BLaER1 (cell line): ENCODE data around the gene MUSK.

Source experiments
- H3K27ac ChIP-seq: shearing (Covaris generic); formaldehyde crosslinking; 2 replicates; pipeline ENCODE4 v1.8.1; 2022
- H3K27me3 ChIP-seq: shearing (Covaris generic); formaldehyde crosslinking; 2 replicates; pipeline ENCODE4 v1.8.1; 2022
- H3K36me3 ChIP-seq: shearing (Covaris generic); formaldehyde crosslinking; 2 replicates; pipeline ENCODE4 v1.8.1; 2022
- H3K4me1 ChIP-seq: shearing (Covaris generic); formaldehyde crosslinking; 2 replicates; pipeline ENCODE4 v1.8.1; 2022
- H3K4me2 ChIP-seq: shearing (Covaris generic); formaldehyde crosslinking; 2 replicates; pipeline ENCODE4 v1.8.1; 2022
- H3K4me3 ChIP-seq: shearing (Covaris generic); formaldehyde crosslinking; 2 replicates; pipeline ENCODE4 v1.8.1; 2022
- H3K9ac ChIP-seq: shearing (Covaris generic); formaldehyde crosslinking; 2 replicates; pipeline ENCODE4 v1.8.1; 2022
- H3K9me3 ChIP-seq: shearing (Covaris generic); formaldehyde crosslinking; 2 replicates; pipeline ENCODE4 v1.8.1; 2022
- H4K20me1 ChIP-seq: shearing (Covaris generic); formaldehyde crosslinking; 2 replicates; pipeline ENCODE4 v1.8.1; 2022
- Cebpa-rat ChIP-seq: shearing (Covaris generic); IDR thresholded peaks from 2 replicates; pipeline ENCODE4 v1.8.1; 2022

The MUSK gene

DNA sequence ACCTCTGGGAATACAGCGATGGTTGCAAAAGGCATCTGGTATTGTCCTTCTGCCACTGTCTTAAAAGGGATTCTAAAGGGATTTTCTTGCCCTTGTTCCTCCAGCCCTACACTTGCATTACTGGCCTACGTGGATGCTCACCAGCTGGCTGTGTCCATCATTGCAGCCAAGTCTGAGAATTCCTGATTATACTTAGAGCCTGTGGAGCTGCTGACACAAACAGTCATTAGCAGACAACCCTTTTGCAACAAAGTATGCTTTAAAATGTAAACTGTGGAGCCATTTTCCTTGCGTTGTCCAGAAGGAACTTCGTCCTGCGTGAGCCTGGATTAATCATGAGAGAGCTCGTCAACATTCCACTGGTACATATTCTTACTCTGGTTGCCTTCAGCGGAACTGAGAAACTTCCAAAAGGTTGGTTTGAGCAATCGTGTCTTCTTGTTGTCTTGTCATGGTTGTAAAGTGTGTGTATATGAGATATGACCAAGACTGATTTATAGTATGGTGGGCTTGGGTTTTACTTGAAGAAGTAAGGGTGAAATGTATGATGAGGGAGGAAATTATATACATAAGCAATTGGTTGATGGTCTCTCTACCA, at the start of gene MUSK:
TSS of gene MUSK (plus strand) at position 222 of the 598 bp plus-strand sequence. CDS start at position 336, 114 bp downstream.
- TF ChIP-seq Cebpa-rat = no peak
- Histone ChIP-seq H3K4me2 (no peak within 1 kb of the TSS), H3K27me3 (no peaks in the 10 kb centered on the region), H3K4me1 (no peaks in the 10 kb centered on the region), H3K36me3 (no peaks in the 10 kb centered on the region), H3K9me3 (no peaks in the 10 kb centered on the region), H3K9ac (no peak within 1 kb of the TSS), H4K20me1 (no peaks in the 10 kb centered on the region), H3K4me3 (no peak within 1 kb of the TSS), H3K27ac (no peak within 1 kb of the TSS)

DNA sequence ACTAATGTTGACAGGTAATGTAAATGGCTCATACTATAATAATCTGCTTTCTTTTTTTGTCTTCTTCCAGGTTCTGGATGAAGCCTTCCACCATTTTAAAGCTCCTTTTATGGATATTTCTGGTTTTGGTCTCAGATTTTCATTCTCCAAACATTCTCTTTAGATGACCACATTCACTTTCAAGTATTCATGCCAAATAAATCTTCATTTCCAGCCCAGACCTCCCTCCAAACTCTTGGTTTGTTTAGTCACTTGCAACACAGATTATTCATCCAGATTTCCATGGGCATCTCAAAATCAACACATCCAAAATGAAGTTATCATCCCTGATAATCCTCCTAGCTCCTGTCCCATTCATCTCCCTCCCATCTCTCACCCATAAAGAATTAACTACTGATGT, 48.8 kb upstream of the MUSK start:
- TF ChIP-seq Cebpa-rat = no peak

GRCh38 chr9:110620726-110621125, 47.9 kb upstream of the MUSK start:
- no peak for TF ChIP-seq Cebpa-rat
- Histone ChIP-seq H3K27ac (no peak overlapping the region), H3K9ac (no peak overlapping the region), H3K4me2 (no peak overlapping the region), H4K20me1 (no peaks in the 10 kb centered on the region), H3K4me1 (no peaks in the 10 kb centered on the region), H3K36me3 (no peaks in the 10 kb centered on the region), H3K9me3 (no peaks in the 10 kb centered on the region), H3K4me3 (no peak overlapping the region), H3K27me3 (no peaks in the 10 kb centered on the region)

More for the DNA sequence above, 48.8 kb upstream of the MUSK start:
- H4K20me1 ChIP-seq = no peaks in the 10 kb centered on the region
- H3K4me2 ChIP-seq = no peak overlapping the region
- no peak overlapping the region for H3K27ac ChIP-seq
- H3K9ac ChIP-seq = no peak overlapping the region
- H3K4me1 ChIP-seq = no peaks in the 10 kb centered on the region
- H3K4me3 ChIP-seq = no peak overlapping the region
- no peaks in the 10 kb centered on the region for H3K36me3 ChIP-seq
- H3K27me3 ChIP-seq = no peaks in the 10 kb centered on the region
- H3K9me3 ChIP-seq = no peaks in the 10 kb centered on the region

GRCh38 chr9:110622368-110622767, 46.2 kb upstream of the MUSK start:
- Histone ChIP-seq H3K27me3 (no peaks in the 10 kb centered on the region), H3K4me3 (no peak overlapping the region), H3K27ac (no peak overlapping the region), H3K9me3 (no peaks in the 10 kb centered on the region), H4K20me1 (no peaks in the 10 kb centered on the region), H3K36me3 (no peaks in the 10 kb centered on the region), H3K4me2 (no peak overlapping the region), H3K4me1 (no peaks in the 10 kb centered on the region), H3K9ac (no peak overlapping the region)
- TF ChIP-seq Cebpa-rat = no peak

DNA sequence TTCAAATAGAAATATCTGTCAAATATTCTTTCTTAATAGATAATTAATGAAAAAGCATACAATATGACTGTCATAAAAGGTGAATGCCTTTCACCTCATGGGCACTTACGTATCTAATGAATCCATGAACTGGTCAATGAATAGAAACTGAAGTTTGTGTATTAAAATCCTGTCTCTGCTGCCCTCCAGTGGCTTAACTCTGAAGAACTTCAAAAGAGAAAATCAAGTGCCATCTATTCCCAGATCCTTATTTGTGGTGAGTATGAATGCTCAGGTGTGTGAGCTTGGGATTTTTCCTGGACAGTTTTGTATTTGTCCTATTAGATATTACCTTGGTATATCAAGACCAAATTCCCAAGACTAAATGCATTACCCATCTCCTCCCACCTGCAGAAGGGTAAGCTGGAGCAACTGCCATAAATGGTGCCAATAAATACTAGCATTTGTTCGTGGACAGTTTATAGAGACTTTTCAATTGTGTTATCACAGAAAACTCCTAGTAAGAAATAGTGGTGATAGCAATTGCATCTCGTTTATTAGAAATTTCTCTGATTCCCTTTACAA, 45.0 kb upstream of the MUSK start:
- H3K27ac ChIP-seq = no peak overlapping the region
- no peaks in the 10 kb centered on the region for H3K9me3 ChIP-seq
- no peaks in the 10 kb centered on the region for H3K27me3 ChIP-seq
- no peak overlapping the region for H3K9ac ChIP-seq
- H4K20me1 ChIP-seq = no peaks in the 10 kb centered on the region
- TF ChIP-seq Cebpa-rat = no peak
- no peaks in the 10 kb centered on the region for H3K36me3 ChIP-seq
- no peak overlapping the region for H3K4me3 ChIP-seq
- no peak overlapping the region for H3K4me2 ChIP-seq
- no peaks in the 10 kb centered on the region for H3K4me1 ChIP-seq

GRCh38 chr9:110626101-110626829, 42.3 kb upstream of the MUSK start:
- no peak overlapping the region for H3K9ac ChIP-seq
- H3K4me1 ChIP-seq = no peaks in the 10 kb centered on the region
- no peak overlapping the region for H3K4me2 ChIP-seq
- no peak overlapping the region for H3K27ac ChIP-seq
- H4K20me1 ChIP-seq = no peaks in the 10 kb centered on the region
- no peak overlapping the region for H3K4me3 ChIP-seq
- H3K27me3 ChIP-seq = no peaks in the 10 kb centered on the region
- TF ChIP-seq Cebpa-rat = no peak
- H3K36me3 ChIP-seq = no peaks in the 10 kb centered on the region
- H3K9me3 ChIP-seq = no peaks in the 10 kb centered on the region

DNA sequence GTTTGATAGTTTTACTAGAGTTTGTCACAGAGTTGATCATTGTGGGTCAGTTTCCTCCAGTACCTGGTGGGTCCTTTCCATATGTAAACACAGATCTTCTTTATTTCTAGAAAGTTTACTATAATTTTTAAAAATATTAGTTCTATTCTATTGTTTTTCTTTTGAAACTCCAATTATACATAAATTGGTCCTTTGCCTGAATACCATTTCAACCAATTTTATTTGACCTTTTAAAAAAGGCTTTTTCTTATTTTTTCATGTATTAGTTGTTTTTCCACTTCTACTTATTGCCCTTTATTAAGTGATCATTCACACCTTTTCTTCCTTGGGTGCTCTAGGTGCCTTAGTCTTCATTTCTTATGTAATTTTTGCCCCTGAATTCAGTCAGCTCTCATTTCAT, 33.0 kb upstream of the MUSK start:
- H3K9me3 ChIP-seq = no peaks in the 10 kb centered on the region
- H3K9ac ChIP-seq = no peak overlapping the region
- H3K4me3 ChIP-seq = no peak overlapping the region
- H3K4me1 ChIP-seq = peaks cover 4% of the 10 kb centered on the region
- no peak overlapping the region for H3K4me2 ChIP-seq
- H3K36me3 ChIP-seq = no peaks in the 10 kb centered on the region
- no peak overlapping the region for H3K27ac ChIP-seq
- TF ChIP-seq Cebpa-rat = no peak
- no peaks in the 10 kb centered on the region for H4K20me1 ChIP-seq
- H3K27me3 ChIP-seq = no peaks in the 10 kb centered on the region

DNA sequence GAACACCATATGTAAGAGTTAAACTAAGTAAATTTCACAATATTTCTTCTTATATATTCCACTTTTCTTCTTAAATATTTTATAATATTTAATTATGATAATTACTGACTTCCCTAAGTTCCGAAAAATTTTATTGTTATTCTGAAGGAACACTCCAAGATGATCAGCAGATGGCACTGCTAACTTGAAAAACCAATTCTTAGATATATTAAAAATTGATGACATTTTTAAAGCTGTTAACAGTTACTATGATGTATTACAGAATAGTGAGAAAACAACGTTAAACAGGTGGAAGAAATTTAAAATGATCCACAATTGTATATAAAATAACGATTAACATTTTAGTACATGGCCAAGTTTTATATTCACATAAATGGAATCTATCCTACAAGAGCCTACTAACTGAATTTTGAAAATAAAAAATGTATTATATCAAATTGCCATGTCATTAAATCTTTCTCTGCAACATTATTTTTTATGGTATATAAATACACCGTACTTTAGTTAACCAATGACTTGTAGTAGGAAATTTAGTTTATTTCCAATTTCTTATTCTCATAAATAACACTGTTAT, 30.1 kb upstream of the MUSK start:
- Histone ChIP-seq H3K27ac (no peak overlapping the region), H4K20me1 (no peaks in the 10 kb centered on the region), H3K4me1 (peaks cover 9% of the 10 kb centered on the region), H3K36me3 (no peaks in the 10 kb centered on the region), H3K27me3 (no peaks in the 10 kb centered on the region), H3K9me3 (no peaks in the 10 kb centered on the region), H3K4me3 (no peak overlapping the region), H3K9ac (no peak overlapping the region), H3K4me2 (no peak overlapping the region)
- TF ChIP-seq Cebpa-rat = no peak

GRCh38 chr9:110640736-110641135, 27.9 kb upstream of the MUSK start:
- H3K9me3 ChIP-seq = no peaks in the 10 kb centered on the region
- H3K27ac ChIP-seq = no peak overlapping the region
- TF ChIP-seq Cebpa-rat = no peak
- no peak overlapping the region for H3K4me3 ChIP-seq
- no peak overlapping the region for H3K9ac ChIP-seq
- no peaks in the 10 kb centered on the region for H4K20me1 ChIP-seq
- peaks cover 9% of the 10 kb centered on the region for H3K4me1 ChIP-seq
- H3K36me3 ChIP-seq = no peaks in the 10 kb centered on the region
- H3K4me2 ChIP-seq = no peak overlapping the region
- H3K27me3 ChIP-seq = no peaks in the 10 kb centered on the region

- Histone ChIP-seq H3K9ac (no peak overlapping the region), H3K36me3 (no peaks in the 10 kb centered on the region), H3K4me1 (peaks cover 9% of the 10 kb centered on the region), H3K27me3 (no peaks in the 10 kb centered on the region), H3K4me2 (no peak overlapping the region), H3K9me3 (no peaks in the 10 kb centered on the region), H3K4me3 (no peak overlapping the region), H4K20me1 (no peaks in the 10 kb centered on the region), H3K27ac (no peak overlapping the region)
- TF ChIP-seq Cebpa-rat = no peak
Observed at GRCh38 chr9:110641293-110641692, 27.3 kb upstream of the MUSK start.
